ENCODE results near the gene PXMP4. TPM values are rescaled to one million over a fixed set of nuclear protein-coding genes. Genes with fewer than 3 reads are reported as not detected.
"Not testable (repeated sequence)": the region's sequence is repeated elsewhere in the genome, so short reads cannot be mapped to it uniquely, and the experiment has no call there.

PXMP4 gene
- total RNA-seq, 1 donor from 2014 or later, result 9.4 TPM

DNA sequence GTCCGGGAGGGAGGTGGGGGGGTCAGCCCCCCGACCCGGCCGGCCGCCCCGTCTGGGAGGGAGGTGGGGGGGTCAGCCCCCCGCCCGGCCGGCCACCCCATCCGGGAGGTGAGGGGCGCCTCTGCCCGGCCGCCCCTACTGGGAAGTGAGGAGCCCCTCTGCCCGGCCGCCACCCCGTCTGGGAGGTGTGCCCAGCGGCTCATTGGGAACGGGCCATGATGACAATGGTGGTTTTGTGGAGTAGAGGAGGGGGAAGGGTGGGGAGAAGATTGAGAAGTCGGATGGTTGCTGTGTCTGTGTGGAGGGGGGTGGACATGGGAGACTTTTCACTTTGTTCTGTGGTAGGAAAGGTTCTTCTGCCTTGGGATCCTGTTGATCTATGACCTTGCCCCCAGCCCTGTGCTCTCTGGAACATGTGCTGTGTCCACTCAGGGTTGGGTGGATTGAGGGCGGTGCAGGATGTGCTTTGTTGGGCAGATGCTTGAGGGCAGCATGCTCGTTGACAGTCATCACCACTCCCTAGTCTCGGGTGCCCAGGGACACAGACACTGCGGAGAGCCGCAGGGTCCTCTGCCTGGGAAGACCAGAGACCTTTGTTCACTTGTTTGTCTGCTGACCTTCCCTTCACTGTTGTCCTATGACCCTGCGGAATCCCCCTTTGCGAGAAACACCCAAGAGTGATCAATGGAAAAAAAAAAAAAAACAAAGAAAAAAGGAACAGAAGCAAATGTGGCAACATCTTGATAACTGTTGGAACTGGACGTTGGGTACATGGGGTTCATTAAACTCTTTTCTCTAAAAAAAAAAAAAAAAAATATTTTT is 18.3 kb downstream of the PXMP4 start:
- no peak for DNase-seq
- H3K9me3 Mint-ChIP-seq (ENCODE audit: unreplicated experiment), result peaks cover 15% of the 10 kb centered on the region
- H3K27ac Mint-ChIP-seq (ENCODE audit: unreplicated experiment), result peak overlapping the region; percentile 92
- TF ChIP-seq, protein P1, sequence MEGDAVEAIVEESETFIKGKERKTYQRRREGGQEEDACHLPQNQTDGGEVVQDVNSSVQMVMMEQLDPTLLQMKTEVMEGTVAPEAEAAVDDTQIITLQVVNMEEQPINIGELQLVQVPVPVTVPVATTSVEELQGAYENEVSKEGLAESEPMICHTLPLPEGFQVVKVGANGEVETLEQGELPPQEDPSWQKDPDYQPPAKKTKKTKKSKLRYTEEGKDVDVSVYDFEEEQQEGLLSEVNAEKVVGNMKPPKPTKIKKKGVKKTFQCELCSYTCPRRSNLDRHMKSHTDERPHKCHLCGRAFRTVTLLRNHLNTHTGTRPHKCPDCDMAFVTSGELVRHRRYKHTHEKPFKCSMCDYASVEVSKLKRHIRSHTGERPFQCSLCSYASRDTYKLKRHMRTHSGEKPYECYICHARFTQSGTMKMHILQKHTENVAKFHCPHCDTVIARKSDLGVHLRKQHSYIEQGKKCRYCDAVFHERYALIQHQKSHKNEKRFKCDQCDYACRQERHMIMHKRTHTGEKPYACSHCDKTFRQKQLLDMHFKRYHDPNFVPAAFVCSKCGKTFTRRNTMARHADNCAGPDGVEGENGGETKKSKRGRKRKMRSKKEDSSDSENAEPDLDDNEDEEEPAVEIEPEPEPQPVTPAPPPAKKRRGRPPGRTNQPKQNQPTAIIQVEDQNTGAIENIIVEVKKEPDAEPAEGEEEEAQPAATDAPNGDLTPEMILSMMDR (IDR thresholded peaks at IDR 0.05; ENCODE audit: partially characterized antibody, unreplicated experiment), result no peak
- peaks cover 10% of the 10 kb centered on the region for H3K36me3 Mint-ChIP-seq (ENCODE audit: unreplicated experiment)
- peaks cover 16% of the 10 kb centered on the region for H3K4me1 Mint-ChIP-seq (ENCODE audit: low read depth, unreplicated experiment)
- no peak overlapping the region for H3K4me3 Mint-ChIP-seq (ENCODE audit: unreplicated experiment)
- H3K27me3 Mint-ChIP-seq (ENCODE audit: unreplicated experiment), result peaks cover 12% of the 10 kb centered on the region

DNA sequence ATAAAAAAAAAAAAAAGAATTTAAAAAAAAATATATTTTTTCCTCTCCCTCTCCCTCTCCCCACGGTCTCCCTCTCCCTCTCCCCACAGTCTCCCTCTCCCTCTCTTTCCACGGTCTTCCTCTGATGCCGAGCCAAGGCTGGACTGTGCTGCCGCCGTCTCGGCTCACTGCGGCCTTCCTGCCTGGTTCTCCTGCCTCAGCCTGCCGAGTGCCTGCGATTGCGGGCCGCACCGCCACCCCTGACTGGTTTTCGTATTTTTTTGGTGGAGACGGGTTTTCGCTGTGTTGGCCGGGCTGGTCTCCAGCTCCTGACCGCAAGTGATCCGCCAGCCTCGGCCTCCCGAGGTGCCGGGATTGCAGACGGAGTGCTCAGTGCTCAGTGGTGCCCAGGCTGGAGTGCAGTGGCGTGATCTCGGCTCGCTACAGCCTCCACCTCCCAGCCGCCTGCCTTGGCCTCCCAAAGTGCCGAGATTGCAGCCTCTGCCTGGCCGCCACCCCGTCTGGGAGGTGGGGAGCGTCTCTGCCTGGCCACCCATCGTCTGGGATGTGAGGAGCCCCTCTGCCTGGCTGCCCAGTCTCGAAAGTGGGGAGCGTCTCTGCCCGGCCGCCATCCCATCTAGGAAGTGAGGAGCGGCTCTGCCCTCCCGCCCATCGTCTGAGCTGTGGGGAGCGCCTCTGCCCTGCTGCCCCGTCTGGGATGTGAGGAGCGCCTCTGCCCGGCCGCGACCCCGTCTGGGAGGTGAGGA is 19.2 kb downstream of the PXMP4 start:
- not testable (repeated sequence) for H3K27ac Mint-ChIP-seq (ENCODE audit: unreplicated experiment); H3K36me3 Mint-ChIP-seq (ENCODE audit: unreplicated experiment); H3K4me3 Mint-ChIP-seq (ENCODE audit: unreplicated experiment); DNase-seq
- H3K9me3 Mint-ChIP-seq (ENCODE audit: unreplicated experiment), result peaks cover 15% of the 10 kb centered on the region
- peaks cover 12% of the 10 kb centered on the region for H3K27me3 Mint-ChIP-seq (ENCODE audit: unreplicated experiment)
- H3K4me1 Mint-ChIP-seq (ENCODE audit: low read depth, unreplicated experiment), result peaks cover 16% of the 10 kb centered on the region

DNA sequence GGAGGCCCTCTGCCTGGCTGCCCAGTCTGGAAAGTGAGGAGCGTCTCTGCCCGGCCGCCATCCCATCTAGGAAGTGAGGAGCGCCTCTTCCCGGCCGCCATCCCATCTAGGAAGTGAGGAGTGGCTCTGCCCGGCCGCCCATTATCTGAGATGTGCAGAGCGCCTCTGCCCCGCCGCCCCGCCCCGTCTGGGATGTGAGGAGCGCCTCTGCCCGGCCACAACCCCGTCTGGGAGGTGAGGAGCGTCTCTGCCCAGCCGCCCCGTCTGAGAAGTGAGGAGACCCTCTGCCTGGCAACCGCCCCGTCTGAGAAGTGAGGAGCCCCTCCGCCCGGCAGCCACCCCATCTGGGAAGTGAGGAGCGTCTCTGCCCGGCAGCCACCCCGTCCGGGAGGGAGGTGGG is 21.1 kb downstream of the PXMP4 start:
- Mint-ChIP-seq H3K27me3 (ENCODE audit: unreplicated experiment) (peaks cover 15% of the 10 kb centered on the region), H3K9me3 (ENCODE audit: unreplicated experiment) (peaks cover 17% of the 10 kb centered on the region), H3K4me1 (ENCODE audit: low read depth, unreplicated experiment) (peaks cover 19% of the 10 kb centered on the region)
- not testable (repeated sequence) for H3K4me3 Mint-ChIP-seq (ENCODE audit: unreplicated experiment); H3K36me3 Mint-ChIP-seq (ENCODE audit: unreplicated experiment); DNase-seq; H3K27ac Mint-ChIP-seq (ENCODE audit: unreplicated experiment)

GRCh38 chr20:33697129-33697528 is 23.0 kb downstream of the PXMP4 start:
- Mint-ChIP-seq H3K4me3 (ENCODE audit: unreplicated experiment) (peak overlapping the region; percentile 32), H3K4me1 (ENCODE audit: low read depth, unreplicated experiment) (peaks cover 16% of the 10 kb centered on the region), H3K9me3 (ENCODE audit: unreplicated experiment) (peaks cover 12% of the 10 kb centered on the region), H3K27me3 (ENCODE audit: unreplicated experiment) (peaks cover 10% of the 10 kb centered on the region), H3K27ac (ENCODE audit: unreplicated experiment) (peak overlapping the region; percentile 30), H3K36me3 (ENCODE audit: unreplicated experiment) (peaks cover 6% of the 10 kb centered on the region)
- TF ChIP-seq, protein P1 (IDR thresholded peaks at IDR 0.05; ENCODE audit: partially characterized antibody, unreplicated experiment), result no peak
- DNase-seq, result no peak

DNA sequence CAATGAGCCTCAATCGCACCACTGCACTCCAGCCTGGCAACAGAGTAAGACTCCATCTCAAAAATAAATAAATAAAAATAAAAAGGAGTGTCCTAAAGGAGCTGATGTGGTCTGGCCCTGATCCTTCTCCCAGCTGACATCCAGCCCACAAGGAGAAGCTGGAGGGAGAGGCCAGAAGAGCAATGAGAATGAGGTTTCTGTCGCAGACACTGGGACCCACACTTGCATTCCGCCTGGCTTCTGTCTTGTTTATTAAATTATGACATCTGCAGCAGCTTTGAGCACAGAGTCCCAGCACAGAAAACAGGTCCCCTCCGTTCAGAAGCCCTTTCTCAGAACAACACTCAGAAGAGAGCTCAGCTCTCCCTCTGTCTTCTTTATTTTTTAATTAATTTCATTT is 23.7 kb downstream of the PXMP4 start:
- DNase-seq, result no peak
- peaks cover 6% of the 10 kb centered on the region for H3K36me3 Mint-ChIP-seq (ENCODE audit: unreplicated experiment)
- no peak overlapping the region for H3K4me3 Mint-ChIP-seq (ENCODE audit: unreplicated experiment)
- TF ChIP-seq, protein P1 (IDR thresholded peaks at IDR 0.05; ENCODE audit: partially characterized antibody, unreplicated experiment), result no peak
- H3K4me1 Mint-ChIP-seq (ENCODE audit: low read depth, unreplicated experiment), result peaks cover 12% of the 10 kb centered on the region
- peaks cover 8% of the 10 kb centered on the region for H3K9me3 Mint-ChIP-seq (ENCODE audit: unreplicated experiment)
- H3K27ac Mint-ChIP-seq (ENCODE audit: unreplicated experiment), result no peak overlapping the region
- peaks cover 6% of the 10 kb centered on the region for H3K27me3 Mint-ChIP-seq (ENCODE audit: unreplicated experiment)

GRCh38 chr20:33694639-33695012 is 25.5 kb downstream of the PXMP4 start:
- Mint-ChIP-seq H3K4me3 (ENCODE audit: unreplicated experiment) (no peak overlapping the region), H3K36me3 (ENCODE audit: unreplicated experiment) (peaks cover 6% of the 10 kb centered on the region), H3K4me1 (ENCODE audit: low read depth, unreplicated experiment) (peaks cover 16% of the 10 kb centered on the region), H3K27me3 (ENCODE audit: unreplicated experiment) (peaks cover 3% of the 10 kb centered on the region), H3K27ac (ENCODE audit: unreplicated experiment) (no peak overlapping the region), H3K9me3 (ENCODE audit: unreplicated experiment) (peaks cover 8% of the 10 kb centered on the region)
- no peak for DNase-seq
- TF ChIP-seq, protein P1 (IDR thresholded peaks at IDR 0.05; ENCODE audit: partially characterized antibody, unreplicated experiment), result no peak
